T-helper 17 cell (primary cell): ENCODE measurements around the gene SDCBP2. TPM values are rescaled to one million over a fixed set of nuclear protein-coding genes. Genes with fewer than 3 reads are reported as not detected.
A peak's percentile ranks its signal among the peaks of the same experiment; 100 is the strongest.

Experiments used
- ATAC-seq: fragments of 150-1000 bp; cut with Tn5 transposase; 2 replicates; pipeline ENCODE4 v1.10.0; 2021; ENCODE audit warnings: mild to moderate bottlenecking, moderate library complexity
- DNase-seq, 3 donors: peaks; one replicate each; pipeline versions ENCODE4 v3.0.0 to v3.0.0-alpha.2; 2020 to 2021
- H3K9me3 ChIP-seq: one replicate; pipeline ENCODE4 v1.7.0; 2013; ENCODE audit warnings: low read length, mild to moderate bottlenecking; ENCODE audit not compliant: control insufficient read depth, poor library complexity, severe bottlenecking
- H3K27ac Mint-ChIP-seq: one replicate; pipeline ENCODE4 v1.8.0; 2022; ENCODE audit warnings: mild to moderate bottlenecking, moderate library complexity, mixed read lengths
- H3K27me3 Mint-ChIP-seq: one replicate; pipeline ENCODE4 v1.8.0; 2022; ENCODE audit warnings: mixed read lengths
- H3K36me3 Mint-ChIP-seq: one replicate; pipeline ENCODE4 v1.8.0; 2022; ENCODE audit warnings: low read depth, mixed read lengths
- H3K4me1 Mint-ChIP-seq: one replicate; pipeline ENCODE4 v1.8.0; 2022; ENCODE audit warnings: mild to moderate bottlenecking, mixed read lengths
- H3K4me3 Mint-ChIP-seq: one replicate; pipeline ENCODE4 v1.8.0; 2022; ENCODE audit warnings: mild to moderate bottlenecking, moderate library complexity, mixed read lengths
- total RNA-seq, 4 donors: library from RNA in 2 of 4; stranded (reverse) in 2 of 4; gene quantifications; one replicate each; pipeline ENCODE4 v1.2.3 and lab custom pipeline; 2022 to 2026

Gene SDCBP2
- total RNA-seq, 2 donors from 2014 or later = 1.2 to 2.3 TPM

GRCh38 chr20:1272368-1273100 lies 56.4 kb downstream of the SDCBP2 start:
- H3K4me1 Mint-ChIP-seq = peaks cover 24% of the 10 kb centered on the region
- DNase-seq = no peak
- H3K27ac Mint-ChIP-seq = no peak overlapping the region
- no peak for ATAC-seq
- no peaks in the 10 kb centered on the region for H3K9me3 ChIP-seq
- H3K4me3 Mint-ChIP-seq = no peak overlapping the region
- no peaks in the 10 kb centered on the region for H3K36me3 Mint-ChIP-seq
- no peaks in the 10 kb centered on the region for H3K27me3 Mint-ChIP-seq

GRCh38 chr20:1269850-1270249 lies 59.1 kb downstream of the SDCBP2 start:
- H3K27ac Mint-ChIP-seq = no peak overlapping the region
- no peaks in the 10 kb centered on the region for H3K27me3 Mint-ChIP-seq
- no peaks in the 10 kb centered on the region for H3K36me3 Mint-ChIP-seq
- no peak for ATAC-seq
- H3K4me1 Mint-ChIP-seq = peaks cover 33% of the 10 kb centered on the region
- no peak overlapping the region for H3K4me3 Mint-ChIP-seq
- no peaks in the 10 kb centered on the region for H3K9me3 ChIP-seq
- no peak for DNase-seq

- no peaks in the 10 kb centered on the region for H3K27me3 Mint-ChIP-seq
- peaks cover 33% of the 10 kb centered on the region for H3K4me1 Mint-ChIP-seq
- H3K36me3 Mint-ChIP-seq = no peaks in the 10 kb centered on the region
- DNase-seq (no peak), ATAC-seq (no peak)
- peak overlapping the region; percentile 66 for H3K27ac Mint-ChIP-seq
- no peaks in the 10 kb centered on the region for H3K9me3 ChIP-seq
- H3K4me3 Mint-ChIP-seq = no peak overlapping the region
Observed at GRCh38 chr20:1269235-1269634, 59.7 kb downstream of the SDCBP2 start.

- H3K4me1 Mint-ChIP-seq = peaks cover 29% of the 10 kb centered on the region
- ATAC-seq = no peak
Observed at GRCh38 chr20:1267809-1268374, 61.0 kb downstream of the SDCBP2 start.

GRCh38 chr20:1267161-1267560 lies 61.8 kb downstream of the SDCBP2 start:
- peaks cover 29% of the 10 kb centered on the region for H3K4me1 Mint-ChIP-seq
- H3K9me3 ChIP-seq = no peaks in the 10 kb centered on the region
- DNase-seq (no peak), ATAC-seq (no peak)
- no peaks in the 10 kb centered on the region for H3K27me3 Mint-ChIP-seq
- H3K4me3 Mint-ChIP-seq = peak overlapping the region; percentile 75
- H3K36me3 Mint-ChIP-seq = no peaks in the 10 kb centered on the region
- peak overlapping the region; percentile 32 for H3K27ac Mint-ChIP-seq

More at GRCh38 chr20:1267809-1268374, 61.0 kb downstream of the SDCBP2 start:
- no peaks in the 10 kb centered on the region for H3K9me3 ChIP-seq
- Mint-ChIP-seq H3K4me3 (peak overlapping the region; percentile 75), H3K27ac (no peak overlapping the region), H3K27me3 (no peaks in the 10 kb centered on the region), H3K36me3 (no peaks in the 10 kb centered on the region)
- DNase-seq = no peak

- H3K36me3 Mint-ChIP-seq = no peaks in the 10 kb centered on the region
- no peaks in the 10 kb centered on the region for H3K27me3 Mint-ChIP-seq
- H3K4me1 Mint-ChIP-seq = peaks cover 29% of the 10 kb centered on the region
- peak within 1 kb of the TSS; percentile 95 for H3K4me3 Mint-ChIP-seq
- peak; percentile 91 for ATAC-seq
- H3K9me3 ChIP-seq = no peaks in the 10 kb centered on the region
- H3K27ac Mint-ChIP-seq = peak within 1 kb of the TSS; percentile 94
- DNase-seq = peak; percentile 42 to 68 (median 60)
Observed at GRCh38 chr20:1266167-1266973, 62.6 kb downstream of the SDCBP2 start, which contains the start of gene SNPH. Gene SNPH (plus strand): TSS chr20:1266294. CDS start chr20:1296240, 29,946 bp downstream.

- Mint-ChIP-seq H3K4me1 (peaks cover 27% of the 10 kb centered on the region), H3K27ac (peak overlapping the region; percentile 94), H3K27me3 (no peaks in the 10 kb centered on the region), H3K36me3 (no peaks in the 10 kb centered on the region), H3K4me3 (peak overlapping the region; percentile 95)
- no peaks in the 10 kb centered on the region for H3K9me3 ChIP-seq
- no peak for DNase-seq
- no peak for ATAC-seq
Observed at GRCh38 chr20:1265916-1266166, 63.1 kb downstream of the SDCBP2 start.

- no peak for ATAC-seq
- Mint-ChIP-seq H3K4me1 (peaks cover 27% of the 10 kb centered on the region), H3K27ac (peak overlapping the region; percentile 94), H3K4me3 (peak overlapping the region; percentile 95), H3K36me3 (no peaks in the 10 kb centered on the region), H3K27me3 (no peaks in the 10 kb centered on the region)
- no peak for DNase-seq
- H3K9me3 ChIP-seq = no peaks in the 10 kb centered on the region
Observed at GRCh38 chr20:1265226-1265915, 63.6 kb downstream of the SDCBP2 start.

GRCh38 chr20:1264727-1265126 lies 64.2 kb downstream of the SDCBP2 start:
- no peaks in the 10 kb centered on the region for H3K36me3 Mint-ChIP-seq

GRCh38 chr20:1263853-1264252 lies 65.1 kb downstream of the SDCBP2 start:
- Mint-ChIP-seq H3K4me1 (peaks cover 27% of the 10 kb centered on the region), H3K36me3 (no peaks in the 10 kb centered on the region), H3K27ac (no peak overlapping the region), H3K27me3 (no peaks in the 10 kb centered on the region), H3K4me3 (no peak overlapping the region)
- no peak for DNase-seq
- no peak for ATAC-seq
- no peaks in the 10 kb centered on the region for H3K9me3 ChIP-seq

More at GRCh38 chr20:1264727-1265126, 64.2 kb downstream of the SDCBP2 start:
- H3K27me3 Mint-ChIP-seq = no peaks in the 10 kb centered on the region
- H3K4me1 Mint-ChIP-seq = peaks cover 27% of the 10 kb centered on the region
- peak overlapping the region; percentile 83 for H3K4me3 Mint-ChIP-seq
- DNase-seq = no peak
- ATAC-seq = no peak
- peak overlapping the region; percentile 94 for H3K27ac Mint-ChIP-seq
- no peaks in the 10 kb centered on the region for H3K9me3 ChIP-seq

Other genes with a start within 250 kb of the SDCBP2 start
- gene PSMF1, start 210.5 kb downstream of the SDCBP2 start, total RNA-seq = 100 to 1,000 TPM in 1 of 2 donors, 10 to 100 TPM in 1; 97.6 to 114 TPM
- gene TMEM74B, start 144.2 kb downstream of the SDCBP2 start, total RNA-seq = under 1 TPM in 1 of 2 donors, not detected in 1; 0.32 TPM
- gene C20orf202, start 125.7 kb downstream of the SDCBP2 start, total RNA-seq = under 1 TPM; 0.22 to 0.68 TPM
- not detected for gene RAD21L1, start 103.1 kb downstream of the SDCBP2 start, total RNA-seq
- gene SNPH, start 62.8 kb downstream of the SDCBP2 start, total RNA-seq = 1 to 10 TPM; 6.7 to 9.4 TPM
- gene FKBP1A, start 63.9 kb upstream of the SDCBP2 start, total RNA-seq = 100 to 1,000 TPM in 1 of 2 donors, 10 to 100 TPM in 1; 77.9 to 113 TPM
- 10 to 100 TPM; 57.7 to 63.1 TPM for gene NSFL1C, start 137.7 kb upstream of the SDCBP2 start, total RNA-seq
- gene SIRPB2, start 162.3 kb upstream of the SDCBP2 start, total RNA-seq = 1 to 10 TPM in 1 of 2 donors, under 1 TPM in 1; 0.78 to 1.8 TPM
- gene SIRPD, start 228.6 kb upstream of the SDCBP2 start, total RNA-seq = not detected